Natural killer cell (primary cell): ENCODE data around the gene RPUSD4. TPM values are rescaled to one million over a fixed set of nuclear protein-coding genes. Genes with fewer than 3 reads are reported as not detected.

Source experiments
- ATAC-seq, 3 donors: fragments of 150-1000 bp in 2 of 3; fragments of 200-7000 bp in 1 of 3; cut with Tn5 transposase; 1 replicate in 1 of 3; 2 replicates in 2 of 3; pipeline ENCODE4 v1.10.0; 2021; ENCODE audit warnings: mild to moderate bottlenecking in 2 of 3, moderate library complexity in 2 of 3
- DNase-seq, 2 donors: peaks; one replicate each; pipeline versions ENCODE4 v3.0.0 to v3.0.0-alpha.2; 2013 to 2021; ENCODE audit warnings: mixed read lengths in 1 of 2
- H3K27ac ChIP-seq: one replicate; pipeline ENCODE4 v1.5.1; 2013; ENCODE audit warnings: mild to moderate bottlenecking, low read length
- H3K27me3 ChIP-seq: one replicate; pipeline ENCODE4 v1.6.1; 2013; ENCODE audit warnings: low read length; ENCODE audit not compliant: control insufficient read depth, insufficient read depth
- H3K36me3 ChIP-seq: one replicate; pipeline ENCODE4 v1.6.1; 2013; ENCODE audit warnings: low read length; ENCODE audit not compliant: control insufficient read depth, insufficient read depth
- H3K4me1 ChIP-seq: one replicate; pipeline ENCODE4 v1.6.1; 2013; ENCODE audit warnings: low read length; ENCODE audit not compliant: control insufficient read depth, insufficient read depth
- H3K4me3 ChIP-seq: one replicate; pipeline ENCODE4 v1.5.1; 2013; ENCODE audit warnings: low read length
- H3K9me3 ChIP-seq: one replicate; pipeline ENCODE4 v1.6.1; 2013; ENCODE audit warnings: low read length; ENCODE audit not compliant: control insufficient read depth, insufficient read depth
- H3K27ac Mint-ChIP-seq, 2 donors: one replicate each; pipeline ENCODE4 v1.8.0; 2022; ENCODE audit warnings: mild to moderate bottlenecking in 2 of 2, mixed read lengths in 2 of 2, moderate library complexity in 1 of 2
- H3K27me3 Mint-ChIP-seq, 2 donors: one replicate each; pipeline ENCODE4 v1.8.0; 2022; ENCODE audit warnings: low read depth in 2 of 2, mixed read lengths in 2 of 2
- H3K36me3 Mint-ChIP-seq: one replicate; pipeline ENCODE4 v1.8.0; 2022; ENCODE audit warnings: mixed read lengths
- H3K4me1 Mint-ChIP-seq, 2 donors: one replicate each; pipeline ENCODE4 v1.8.0; 2022; ENCODE audit warnings: mixed read lengths in 2 of 2
- H3K4me3 Mint-ChIP-seq: one replicate; pipeline ENCODE4 v1.8.0; 2022; ENCODE audit warnings: mild to moderate bottlenecking, moderate library complexity, mixed read lengths
- H3K9me3 Mint-ChIP-seq, 2 donors: one replicate each; pipeline ENCODE4 v1.8.0; 2022; ENCODE audit warnings: mixed read lengths in 2 of 2
- CTCF ChIP-seq: fragments of 200-600 bp; IDR thresholded peaks from one replicate; pipeline ENCODE4 v1.8.0; 2022; ENCODE audit warnings: antibody characterized with exemption
- WGBS: methylation state at CpG from one replicate; pipeline ENCODE4 v1.1.7; 2013; ENCODE audit warnings: missing lambda C conversion rate; ENCODE audit not compliant: insufficient coverage; 5-methylcytosine and 5-hydroxymethylcytosine counted together
- intact Hi-C: fragments of 100-400 bp; cut with micrococcal nuclease; formaldehyde crosslinking; loops from one replicate; pipeline ENCODE4 v1.14.2; 2022
- total RNA-seq, 4 donors: library from RNA; stranded (reverse); fragments of 120-200 nt in 1 of 4; gene quantifications; one replicate each; pipeline versions ENCODE4 v1.2.3 to v1.2.4, GENCODE V29; 2013 to 2022

The RPUSD4 gene
- total RNA-seq, 3 donors from 2014 or later (not counting 1 experiment from before 2014, with no cell fraction given) = 27.1 to 41.7 (median 38.9) TPM

GRCh38 chr11:126166413-126166812 is 45.0 kb downstream of the RPUSD4 start:
- WGBS = 83% methylated on average over 3 of the region's 3 CpGs
- DNase-seq (no peak), ATAC-seq (no peak)
- no peaks in the 10 kb centered on the region for H3K9me3 Mint-ChIP-seq
- no peak overlapping the region for H3K4me3 Mint-ChIP-seq
- no peaks in the 10 kb centered on the region for H3K27me3 ChIP-seq
- H3K4me1 ChIP-seq = no peaks in the 10 kb centered on the region
- intact Hi-C loops = no loop called here
- H3K27ac Mint-ChIP-seq = no peak overlapping the region
- no peaks in the 10 kb centered on the region for H3K36me3 ChIP-seq
- no peaks in the 10 kb centered on the region for H3K9me3 ChIP-seq
- peaks cover 7 to 8% of the 10 kb centered on the region in 2 donors for H3K27me3 Mint-ChIP-seq
- no peaks in the 10 kb centered on the region for H3K36me3 Mint-ChIP-seq
- H3K27ac ChIP-seq = no peak overlapping the region
- no peaks in the 10 kb centered on the region for H3K4me1 Mint-ChIP-seq
- H3K4me3 ChIP-seq = no peak overlapping the region
- TF ChIP-seq CTCF = no peak

GRCh38 chr11:126165757-126166156 is 45.7 kb downstream of the RPUSD4 start:
- Mint-ChIP-seq H3K36me3 (no peaks in the 10 kb centered on the region), H3K27ac (no peak overlapping the region), H3K4me1 (no peaks in the 10 kb centered on the region), H3K4me3 (no peak overlapping the region), H3K9me3 (no peaks in the 10 kb centered on the region), H3K27me3 (peaks cover under 1 to 6% of the 10 kb centered on the region in 2 donors)
- no peak for TF ChIP-seq CTCF
- ATAC-seq (no peak), DNase-seq (no peak)
- Histone ChIP-seq H3K9me3 (no peaks in the 10 kb centered on the region), H3K27me3 (no peaks in the 10 kb centered on the region), H3K27ac (no peak overlapping the region), H3K4me1 (no peaks in the 10 kb centered on the region), H3K36me3 (no peaks in the 10 kb centered on the region), H3K4me3 (no peak overlapping the region)
- intact Hi-C loops = no loop called here
- 92% methylated on average over 10 of the region's 10 CpGs for WGBS

- DNase-seq (no peak), ATAC-seq (no peak)
- H3K27me3 Mint-ChIP-seq = peaks cover 0 to 6% of the 10 kb centered on the region in 2 donors
- H3K36me3 Mint-ChIP-seq = no peaks in the 10 kb centered on the region
- 81% methylated on average over 9 of the region's 9 CpGs for WGBS
- H3K36me3 ChIP-seq = no peaks in the 10 kb centered on the region
- H3K9me3 Mint-ChIP-seq = no peaks in the 10 kb centered on the region
- no peak overlapping the region for H3K4me3 ChIP-seq
- no peaks in the 10 kb centered on the region for H3K9me3 ChIP-seq
- H3K4me3 Mint-ChIP-seq = no peak overlapping the region
- intact Hi-C loops = no loop called here
- no peak overlapping the region for H3K27ac ChIP-seq
- no peaks in the 10 kb centered on the region for H3K4me1 Mint-ChIP-seq
- no peaks in the 10 kb centered on the region for H3K27me3 ChIP-seq
- H3K4me1 ChIP-seq = no peaks in the 10 kb centered on the region
- TF ChIP-seq CTCF = no peak
- H3K27ac Mint-ChIP-seq = no peak overlapping the region
Measured at GRCh38 chr11:126165311-126165720, 46.1 kb downstream of the RPUSD4 start.

- no peaks in the 10 kb centered on the region for H3K4me1 ChIP-seq
- 85% methylated on average over 5 of the region's 8 CpGs for WGBS
- Mint-ChIP-seq H3K9me3 (no peaks in the 10 kb centered on the region), H3K27ac (no peak overlapping the region), H3K27me3 (peaks cover 0 to 6% of the 10 kb centered on the region in 2 donors), H3K4me3 (no peak overlapping the region), H3K4me1 (no peaks in the 10 kb centered on the region), H3K36me3 (no peaks in the 10 kb centered on the region)
- no peak overlapping the region for H3K27ac ChIP-seq
- no peak overlapping the region for H3K4me3 ChIP-seq
- no peak for ATAC-seq
- no peaks in the 10 kb centered on the region for H3K9me3 ChIP-seq
- DNase-seq = no peak
- intact Hi-C loops = no loop called here
- H3K36me3 ChIP-seq = no peaks in the 10 kb centered on the region
- no peak for TF ChIP-seq CTCF
- H3K27me3 ChIP-seq = no peaks in the 10 kb centered on the region
Measured at GRCh38 chr11:126164781-126165180, 46.7 kb downstream of the RPUSD4 start.
